GM12878 (cell line): ENCODE results near the gene CD99. TPM values are rescaled to one million over a fixed set of nuclear protein-coding genes. Genes with fewer than 3 reads are reported as not detected.

Experiments used
- ATAC-seq: fragments of 200-7000 bp; cut with Tn5 transposase; 3 replicates; pipeline ENCODE4 v1.9.1; 2020; ENCODE audit warnings: mild to moderate bottlenecking, moderate library complexity
- BruUV-seq: library from RNA; stranded (reverse); fragments of 400-500 nt; replicated peaks from 2 replicates; lab custom pipeline; 2021; lab: Mats Ljungman, UMichigan
- CTCF ChIA-PET: fragments of 300-600 bp; sonication (Branson Sonifier 250); formaldehyde crosslinking; extraction: SDS; loops from one replicate; lab custom pipeline; 2021; ENCODE audit warnings: inconsistent platforms; lab: Yijun Ruan, JAX
- POLR2A ChIA-PET: fragments of 350-600 bp; formaldehyde crosslinking; extraction: SDS; loops from one replicate; lab custom pipeline; 2021; ENCODE audit warnings: inconsistent platforms; lab: Charles Lee
- RAD21 ChIA-PET: fragments of 300-600 bp; sonication (Branson Sonifier 250); formaldehyde crosslinking; loops from one replicate; lab custom pipeline; 2023; ENCODE audit warnings: antibody characterized with exemption; ENCODE audit not compliant: unreplicated experiment; lab: Charles Lee
- SMC1A ChIA-PET: fragments of 300-600 bp; sonication (Branson Sonifier 250); formaldehyde crosslinking; loops from one replicate; lab custom pipeline; 2023; ENCODE audit not compliant: unreplicated experiment, uncharacterized antibody; lab: Charles Lee
- DNase-seq: peaks from one replicate; pipeline ENCODE4 v3.0.0-alpha.2; 2011; ENCODE audit warnings: low read depth, low spot score
- FAIRE-seq: peaks from 3 replicates; lab custom pipeline; 2011; peaks lifted over from hg19 to GRCh38; lab: Jason Lieb, UNC
- H2AFZ ChIP-seq: 2 replicates; pipeline ENCODE4 v1.6.0; 2011; ENCODE audit warnings: low read depth, low read length, control low read depth; ENCODE audit not compliant: control insufficient read depth
- H3K27ac ChIP-seq: 2 replicates; pipeline ENCODE4 v1.5.1; 2011; ENCODE audit warnings: control low read depth; ENCODE audit not compliant: control insufficient read depth, insufficient read depth
- H3K27me3 ChIP-seq, 2 experiments: replicated peaks in 1 of 2; 2 replicates each; pipeline versions ENCODE4 v1.6.0 to v1.6.1; 2011; ENCODE audit warnings: low read length in 1 of 2; ENCODE audit not compliant: control insufficient read depth in 2 of 2, insufficient read depth in 2 of 2
- H3K36me3 ChIP-seq, 2 experiments: 2 replicates each; pipeline ENCODE4 v1.5.1; 2011; ENCODE audit warnings: low read length in 1 of 2; ENCODE audit not compliant: control insufficient read depth in 2 of 2, insufficient read depth in 2 of 2
- H3K4me1 ChIP-seq: 2 replicates; pipeline ENCODE4 v1.6.1; 2011; ENCODE audit warnings: mild to moderate bottlenecking, low read length, moderate library complexity, mixed read lengths; ENCODE audit not compliant: control insufficient read depth, insufficient read depth
- H3K4me2 ChIP-seq: 2 replicates; pipeline ENCODE4 v1.6.0; 2011; ENCODE audit warnings: control low read depth; ENCODE audit not compliant: control insufficient read depth, insufficient read depth
- H3K4me3 ChIP-seq: fragments of 200-600 bp; sonication (generic); 2 replicates; pipeline ENCODE4 v1.5.1; 2016
- H3K79me2 ChIP-seq: 2 replicates; pipeline ENCODE4 v1.6.0; 2011; ENCODE audit warnings: low read length; ENCODE audit not compliant: control insufficient read depth, insufficient read depth
- H3K9ac ChIP-seq: 2 replicates; pipeline ENCODE4 v1.8.0; 2011; ENCODE audit warnings: low read length, control low read depth, mixed read lengths; ENCODE audit not compliant: control insufficient read depth, insufficient read depth
- H3K9me3 ChIP-seq: replicated peaks from 3 replicates; pipeline ENCODE4 v1.5.1; 2011; ENCODE audit warnings: mild to moderate bottlenecking, low read length; ENCODE audit not compliant: control insufficient read depth, insufficient read depth
- H4K20me1 ChIP-seq: 2 replicates; pipeline ENCODE4 v1.6.0; 2011; ENCODE audit not compliant: control insufficient read depth, insufficient read depth
- CREB1 ChIP-seq: IDR thresholded peaks from 2 replicates; pipeline ENCODE4 v1.6.1; 2012; ENCODE audit warnings: low read depth, mild to moderate bottlenecking, inconsistent platforms
- MEF2A ChIP-seq: IDR thresholded peaks from 2 replicates; pipeline ENCODE4 v1.6.1; 2011; ENCODE audit warnings: low read depth, mild to moderate bottlenecking, low read length, moderate library complexity; ENCODE audit not compliant: insufficient read depth
- MEF2B ChIP-seq: fragments of 450-650 bp; IDR thresholded peaks from 2 replicates; pipeline ENCODE4 v1.6.1; 2018; ENCODE audit warnings: mild to moderate bottlenecking, moderate library complexity; ENCODE audit not compliant: partially characterized antibody, poor library complexity, severe bottlenecking
- MYB ChIP-seq: fragments of 150-350 bp; IDR thresholded peaks from 2 replicates; pipeline ENCODE4 v1.6.1; 2014; ENCODE audit warnings: mild to moderate bottlenecking, low read depth, low read length, borderline replicate concordance
- PBX3 ChIP-seq: IDR thresholded peaks from 2 replicates; pipeline ENCODE4 v1.6.1; 2011; ENCODE audit warnings: mild to moderate bottlenecking, low read depth, low read length, moderate library complexity; ENCODE audit not compliant: insufficient replicate concordance
- WGBS: methylation state at CpG from one replicate; pipeline ENCODE4 v1.1.6; 2016; ENCODE audit warnings: low lambda C conversion rate; ENCODE audit not compliant: insufficient replicate concordance, insufficient coverage; ENCODE audit errors: missing lambda C conversion rate; 5-methylcytosine and 5-hydroxymethylcytosine counted together
- in situ Hi-C: fragments of 300-500 bp; cut with MboI; formaldehyde crosslinking; loops from 9 replicates; pipeline ENCODE4 v1.14.3; 2018; ENCODE audit warnings: mixed read lengths
- intact Hi-C: fragments of 100-400 bp; cut with micrococcal nuclease; formaldehyde crosslinking; loops from one replicate; pipeline ENCODE4 v1.14.2; 2022; ENCODE audit not compliant: unreplicated experiment
- polyA plus RNA-seq, 11 experiments: library from polyadenylated mRNA; depleted of rRNA in 4 of 11; unstranded in 6 of 11; stranded (reverse) in 5 of 11; fragments of >200 nt; fragmentation: Nextera tagmentation in 4 of 11; fragmentation: Illumina TruSeq in 1 of 11; extraction: Ambion mirVana in 4 of 11; extraction: Trizol in 1 of 11; gene quantifications; 1 replicate in 1 of 11; 2 replicates in 10 of 11; pipeline versions ENCODE4 v1.2.1 to v1.2.3, GENCODE V29; 2011 to 2016; ENCODE audit warnings: inconsistent platforms in 2 of 11, missing spikeins in 2 of 11, low read depth in 1 of 11
- total RNA-seq, 4 experiments: library from RNA; depleted of rRNA in 3 of 4; stranded (reverse); fragments of >200 nt in 3 of 4; fragmentation: Illumina TruSeq in 1 of 4; extraction: Trizol in 1 of 4; gene quantifications; 2 replicates each; pipeline versions ENCODE4 v1.2.1 to v1.2.3, GENCODE V29; 2013 to 2021
- TF ChIP-seq, protein P1 (sequence below): fragments of 150-350 bp; IDR thresholded peaks from 2 replicates; pipeline ENCODE4 v1.6.1; 2016; ENCODE audit warnings: low read depth, low read length

CD99 gene
- total and polyA plus RNA-seq, 10 of the 15 experiments (the other 5 are each of a cell fraction or from before 2014, with no cell fraction given) = 24.8 to 242 (median 158) TPM

- no TSS peak for BruUV-seq
- intact Hi-C loops = no loop called here
- no peak for DNase-seq
- Histone ChIP-seq H3K4me1 (peaks cover 5% of the 10 kb centered on the region; the same call in 1 of the 2 replicates), H3K27ac (no peak overlapping the region)
- POLR2A ChIA-PET = no interaction called here
- 32% methylated on average over 4 of the region's 4 CpGs for WGBS
- no peak for TF ChIP-seq CREB1
- TF ChIP-seq MEF2B = no peak
- TF ChIP-seq MYB = no peak
- no peak for TF ChIP-seq MEF2A
- TF ChIP-seq PBX3 = no peak
- TF ChIP-seq, protein P1, sequence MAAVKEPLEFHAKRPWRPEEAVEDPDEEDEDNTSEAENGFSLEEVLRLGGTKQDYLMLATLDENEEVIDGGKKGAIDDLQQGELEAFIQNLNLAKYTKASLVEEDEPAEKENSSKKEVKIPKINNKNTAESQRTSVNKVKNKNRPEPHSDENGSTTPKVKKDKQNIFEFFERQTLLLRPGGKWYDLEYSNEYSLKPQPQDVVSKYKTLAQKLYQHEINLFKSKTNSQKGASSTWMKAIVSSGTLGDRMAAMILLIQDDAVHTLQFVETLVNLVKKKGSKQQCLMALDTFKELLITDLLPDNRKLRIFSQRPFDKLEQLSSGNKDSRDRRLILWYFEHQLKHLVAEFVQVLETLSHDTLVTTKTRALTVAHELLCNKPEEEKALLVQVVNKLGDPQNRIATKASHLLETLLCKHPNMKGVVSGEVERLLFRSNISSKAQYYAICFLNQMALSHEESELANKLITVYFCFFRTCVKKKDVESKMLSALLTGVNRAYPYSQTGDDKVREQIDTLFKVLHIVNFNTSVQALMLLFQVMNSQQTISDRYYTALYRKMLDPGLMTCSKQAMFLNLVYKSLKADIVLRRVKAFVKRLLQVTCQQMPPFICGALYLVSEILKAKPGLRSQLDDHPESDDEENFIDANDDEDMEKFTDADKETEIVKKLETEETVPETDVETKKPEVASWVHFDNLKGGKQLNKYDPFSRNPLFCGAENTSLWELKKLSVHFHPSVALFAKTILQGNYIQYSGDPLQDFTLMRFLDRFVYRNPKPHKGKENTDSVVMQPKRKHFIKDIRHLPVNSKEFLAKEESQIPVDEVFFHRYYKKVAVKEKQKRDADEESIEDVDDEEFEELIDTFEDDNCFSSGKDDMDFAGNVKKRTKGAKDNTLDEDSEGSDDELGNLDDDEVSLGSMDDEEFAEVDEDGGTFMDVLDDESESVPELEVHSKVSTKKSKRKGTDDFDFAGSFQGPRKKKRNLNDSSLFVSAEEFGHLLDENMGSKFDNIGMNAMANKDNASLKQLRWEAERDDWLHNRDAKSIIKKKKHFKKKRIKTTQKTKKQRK = no peak
- TF ChIP-seq, all 136 proteins: peak for 0
- Histone ChIP-seq H3K4me2 (peak overlapping the region; percentile 44; the same call in 1 of the 2 replicates), H3K36me3 (no peaks in the 10 kb centered on the region), H3K79me2 (no peaks in the 10 kb centered on the region), H2AFZ (no peak overlapping the region), H3K9ac (no peak overlapping the region), H3K27me3 (no peaks in the 10 kb centered on the region), H3K9me3 (no peaks in the 10 kb centered on the region), H4K20me1 (no peaks in the 10 kb centered on the region), H3K4me3 (peak overlapping the region; percentile 11; the same call in 1 of the 2 replicates)
- ChIA-PET CTCF (interaction anchor here (1.4 to 2.1 kb wide), 2 partner anchors 32 to 37 kb away, joined by 4 to 10 read pairs; no protein-coding TSS in a partner anchor), SMC1A (interaction anchor here (2.3 kb wide), 1 partner anchor 38 kb away, joined by 5 read pairs; no protein-coding TSS in a partner anchor), RAD21 (no interaction called here)
- in situ Hi-C loops = no loop called here
- FAIRE-seq (no peak), ATAC-seq (peak; percentile 45)
Observed at GRCh38 chrX:2782171-2782570, 91.1 kb downstream of the CD99 start.
